HG03060 (cell line): ENCODE measurements around the gene DNM1L.

Source experiments
- ATAC-seq: cut with Tn5 transposase; IDR thresholded peaks from one replicate; pipeline ENCODE4 v1.9.1; 2021; ENCODE audit warnings: low read depth, moderate number of reproducible peaks; ENCODE audit not compliant: unreplicated experiment

DNM1L gene

DNA sequence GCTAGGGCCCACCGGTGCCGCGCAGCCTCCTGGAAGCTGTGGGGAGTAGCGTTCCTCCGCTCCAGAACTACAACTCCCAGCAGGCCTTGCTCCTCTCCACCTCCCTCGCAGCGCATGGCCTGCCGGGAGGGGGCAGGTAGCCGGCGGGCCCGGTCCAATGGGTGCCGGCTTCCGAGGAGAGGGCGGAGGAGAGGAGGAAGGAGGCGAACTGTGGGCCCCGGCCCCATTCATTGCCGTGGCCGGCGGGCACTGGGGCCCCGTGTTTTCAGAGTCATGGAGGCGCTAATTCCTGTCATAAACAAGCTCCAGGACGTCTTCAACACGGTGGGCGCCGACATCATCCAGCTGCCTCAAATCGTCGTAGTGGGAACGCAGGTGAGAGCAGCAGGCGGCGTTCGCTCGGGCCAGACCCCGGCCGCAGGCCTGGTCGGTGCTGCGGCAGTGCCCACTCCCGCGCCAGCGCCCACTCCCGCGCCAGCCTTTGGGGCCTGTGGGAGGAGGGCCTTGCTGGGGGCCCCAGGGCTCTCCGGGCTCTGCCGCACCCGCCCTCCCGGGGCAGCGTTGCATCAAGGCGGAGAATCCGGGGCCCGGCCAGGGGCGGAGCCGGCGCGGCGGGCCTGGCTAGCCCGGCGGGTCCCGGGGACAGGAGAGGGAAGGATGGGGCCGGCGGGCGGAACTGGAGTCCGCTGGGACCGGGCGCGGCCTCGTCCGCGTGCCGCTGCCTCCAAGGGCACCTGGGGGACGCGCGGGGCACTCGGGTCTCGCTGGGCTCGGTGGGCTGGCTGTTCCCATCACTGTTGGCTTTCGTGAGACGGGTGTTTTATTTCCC, at the start of gene DNM1L:
DNM1L (plus strand) TSS at position 211 of the 829 bp plus-strand sequence; CDS start at position 274, 63 bp downstream.
- ATAC-seq: peak; percentile 88

DNA sequence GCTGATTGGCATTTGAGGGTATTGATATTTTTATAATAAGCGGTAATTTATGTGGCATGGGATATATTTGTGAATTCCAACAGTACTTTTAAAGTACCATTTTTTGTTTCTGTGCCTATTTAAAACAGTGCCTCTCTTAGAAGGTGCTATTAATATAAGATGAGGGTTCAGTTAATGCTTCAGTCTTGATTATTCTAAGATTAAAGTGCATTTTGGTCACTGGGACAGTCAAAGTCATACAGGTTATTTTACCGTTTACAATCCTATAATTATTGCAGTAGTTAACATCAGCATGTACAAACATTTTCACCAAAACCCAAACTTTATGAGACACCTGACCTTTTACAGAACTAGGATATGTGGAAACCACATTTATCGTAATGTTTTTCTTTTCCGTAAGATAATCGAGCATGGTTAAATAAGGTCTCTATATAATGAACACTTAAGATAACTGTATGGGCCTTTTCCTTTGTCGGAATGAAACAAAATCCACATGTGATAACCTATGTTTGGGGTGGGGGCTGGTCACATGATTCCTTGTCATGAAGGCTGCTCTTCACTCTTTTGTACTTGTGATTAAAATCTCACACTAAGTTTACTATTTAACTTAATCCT, 37.7 kb upstream of the DNM1L start:
- no peak for ATAC-seq

DNA sequence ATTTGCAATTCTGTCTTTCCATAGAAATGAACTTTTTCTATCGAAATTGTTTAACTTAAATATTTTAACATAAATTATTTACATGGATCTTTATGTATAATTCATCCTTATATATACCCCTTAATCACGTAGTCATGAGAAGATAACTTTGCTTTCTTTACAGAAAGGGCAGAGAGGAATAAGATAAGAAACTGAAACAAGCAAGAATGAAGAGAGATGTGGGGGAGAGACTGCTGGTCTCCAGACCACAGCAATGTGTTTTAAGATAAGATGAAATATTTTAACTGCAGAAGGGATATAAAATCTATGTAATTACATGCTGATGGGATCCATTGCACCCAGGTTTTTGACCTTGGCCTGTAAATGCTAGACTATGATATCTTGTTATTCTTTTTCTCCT, 34.7 kb upstream of the DNM1L start:
- ATAC-seq: no peak

DNA sequence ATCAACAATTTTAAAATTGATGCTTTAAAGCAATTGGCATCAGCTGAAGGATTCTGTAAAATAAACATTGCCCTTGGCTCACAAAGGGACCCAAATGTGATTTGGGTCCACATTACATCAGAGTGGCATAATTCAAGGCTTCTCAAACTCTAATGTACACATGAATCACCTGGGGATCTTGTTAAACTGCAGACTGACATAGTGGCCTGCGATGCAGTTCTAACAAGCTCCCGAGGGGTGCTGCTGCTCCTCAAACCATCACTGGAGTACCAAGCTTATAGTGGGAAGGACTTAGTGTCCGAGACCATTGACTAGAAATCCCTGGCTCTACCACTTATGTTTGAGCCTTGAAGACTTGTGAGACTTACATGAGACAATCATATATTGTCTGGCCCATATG, 31.8 kb upstream of the DNM1L start:
- no peak for ATAC-seq

DNA sequence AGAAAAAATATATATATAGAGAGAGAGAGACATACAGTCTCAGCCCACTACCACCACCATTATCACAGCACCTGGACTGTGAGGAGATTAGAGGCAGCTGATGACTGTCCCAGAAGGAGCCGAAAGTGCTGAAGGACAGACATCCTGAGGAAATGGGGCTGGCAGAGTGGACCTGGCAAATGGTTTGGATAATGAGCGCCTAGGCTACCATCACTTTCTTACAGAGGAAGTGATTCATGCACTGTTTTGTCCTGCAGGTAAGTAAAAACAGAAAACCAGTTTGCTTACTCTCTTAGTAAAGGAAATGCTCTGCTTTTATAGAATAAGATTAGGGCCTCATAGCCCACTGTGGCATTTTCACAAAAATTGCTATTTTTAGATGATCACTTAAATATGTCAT, 28.6 kb upstream of the DNM1L start:
- ATAC-seq: no peak

DNA sequence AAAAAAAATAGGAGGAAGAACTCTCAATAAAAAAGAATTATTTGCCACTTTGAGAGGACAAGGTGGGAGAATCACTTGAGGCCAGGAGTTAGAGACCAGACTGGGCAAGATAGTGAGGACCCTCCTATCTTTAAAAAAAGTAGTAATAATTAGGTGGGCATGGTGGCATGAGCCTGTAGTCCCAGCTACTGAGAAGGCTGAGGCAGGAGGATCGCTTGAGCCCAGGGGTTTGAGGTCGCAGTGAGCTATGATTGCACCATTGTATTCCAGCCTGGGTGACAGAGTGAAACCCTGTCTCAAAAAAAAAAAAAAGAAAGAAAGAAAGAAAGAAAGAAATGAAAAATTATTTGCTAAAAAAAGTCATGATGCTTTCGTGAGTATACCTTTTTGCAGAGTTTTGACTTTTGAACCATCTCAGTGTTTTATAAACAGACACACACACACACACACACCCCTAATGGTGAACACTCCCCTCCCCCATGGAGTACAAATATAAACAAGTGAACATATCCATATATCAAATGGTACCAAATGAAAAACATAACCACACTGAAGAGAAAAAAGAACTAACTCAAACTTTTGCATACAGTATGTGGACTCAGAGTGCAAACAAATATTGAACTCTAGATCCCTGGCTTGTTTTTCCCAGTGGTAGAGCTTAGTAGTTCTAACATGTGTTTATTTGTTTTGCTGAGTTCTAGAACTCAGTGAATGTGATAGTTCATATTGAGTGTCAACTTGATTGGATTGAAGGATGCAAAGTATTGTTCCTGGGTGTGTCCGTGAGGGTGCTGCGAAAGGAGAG, 27.7 kb upstream of the DNM1L start:
- no peak for ATAC-seq

DNA sequence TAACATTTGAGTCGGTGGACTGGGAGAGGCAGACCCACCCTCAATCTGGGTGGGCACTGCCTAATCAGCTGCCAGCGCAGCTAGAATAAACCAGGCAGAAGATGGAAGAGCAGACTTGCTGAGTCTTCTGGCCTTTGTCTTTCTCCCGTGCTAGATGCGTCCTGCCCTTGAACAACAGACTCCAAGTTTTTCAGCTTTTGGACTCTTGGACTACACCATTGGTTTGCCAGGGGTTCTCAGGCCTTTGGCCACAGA, 27.2 kb upstream of the DNM1L start:
- no peak for ATAC-seq

DNA sequence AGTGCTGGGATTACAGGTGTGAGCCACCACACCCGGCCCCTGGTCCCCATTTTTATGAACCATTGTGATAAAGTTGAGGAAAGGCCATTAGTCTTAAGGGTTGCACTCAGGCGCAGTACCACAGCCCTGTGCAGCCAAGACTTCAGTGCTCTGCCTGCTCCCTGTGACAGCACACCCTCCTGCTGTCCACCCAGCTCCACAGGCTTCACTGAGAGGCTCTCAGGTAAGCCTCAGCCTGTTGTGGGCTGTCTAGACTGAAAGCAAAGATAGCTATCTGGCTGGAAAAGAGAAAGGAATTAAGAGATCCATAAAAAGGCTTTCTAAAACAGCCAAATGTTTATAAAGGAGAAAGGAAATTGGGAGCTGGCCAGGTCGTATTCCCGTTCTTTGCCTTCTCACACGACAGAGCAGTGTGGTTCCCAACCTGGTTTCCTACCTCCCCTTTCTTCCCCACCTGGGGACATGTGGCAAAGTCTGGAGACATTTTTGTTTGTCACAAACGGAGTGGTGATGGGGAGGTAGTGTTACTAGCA, 19.1 kb upstream of the DNM1L start:
- ATAC-seq: no peak

DNA sequence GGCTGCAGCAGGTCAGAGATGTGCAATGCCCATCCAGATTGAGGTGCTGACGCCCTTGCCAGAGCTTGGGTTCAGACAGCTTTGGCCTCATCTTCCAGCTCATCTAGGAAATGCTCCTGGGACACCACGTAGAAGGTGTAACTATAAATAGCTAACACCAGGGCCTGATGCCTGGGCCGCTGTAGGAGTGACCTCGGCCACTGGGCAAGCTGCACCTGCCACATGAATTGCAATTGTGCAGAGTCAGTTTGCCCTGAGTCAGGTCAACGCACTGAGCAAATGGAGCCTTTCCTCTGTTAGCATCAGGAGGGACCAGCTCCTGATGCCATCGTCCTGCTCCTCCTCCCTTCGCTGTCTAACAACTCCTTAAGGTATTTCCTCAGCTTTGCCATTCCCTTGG, 17.4 kb upstream of the DNM1L start:
- no peak for ATAC-seq

DNA sequence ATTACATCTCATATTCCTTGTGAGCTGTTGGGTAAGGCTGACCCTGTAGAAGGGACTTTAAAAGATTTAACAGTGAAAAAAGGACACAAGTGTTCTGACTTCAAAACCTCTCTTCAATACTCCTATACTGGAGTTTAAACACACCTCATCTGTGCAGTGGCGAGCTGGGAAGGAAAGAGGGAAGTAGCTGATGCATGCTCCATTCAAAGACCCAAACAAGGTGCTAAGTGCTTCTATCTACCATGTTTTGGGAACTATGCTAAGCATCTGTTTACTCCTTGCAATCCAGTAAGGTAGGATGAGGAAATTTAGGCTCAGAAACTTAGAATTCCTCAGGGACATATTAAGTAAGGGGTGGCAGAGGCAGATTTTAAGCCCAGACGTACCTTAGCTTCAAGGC, 16.4 kb upstream of the DNM1L start:
- no peak for ATAC-seq

DNA sequence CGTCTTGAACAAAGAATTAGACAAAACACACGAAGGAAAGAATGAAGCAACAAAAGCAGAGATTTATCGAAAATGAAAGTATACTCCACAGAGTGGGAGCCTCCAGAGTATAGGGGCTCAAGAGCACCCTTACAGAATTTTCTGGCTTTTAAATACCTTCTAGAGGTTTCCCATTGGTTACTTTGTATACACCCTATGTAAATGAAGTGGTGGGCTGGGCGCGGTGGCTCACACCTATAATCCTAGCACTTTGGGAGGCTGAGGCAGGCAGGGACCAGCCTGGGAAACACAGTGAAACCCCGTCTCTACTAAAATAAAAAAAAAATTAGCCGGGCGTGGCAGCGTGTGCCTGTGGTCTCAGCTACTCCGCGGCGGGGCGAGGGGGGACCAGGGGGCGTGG, 13.1 kb upstream of the DNM1L start:
- no peak for ATAC-seq

DNA sequence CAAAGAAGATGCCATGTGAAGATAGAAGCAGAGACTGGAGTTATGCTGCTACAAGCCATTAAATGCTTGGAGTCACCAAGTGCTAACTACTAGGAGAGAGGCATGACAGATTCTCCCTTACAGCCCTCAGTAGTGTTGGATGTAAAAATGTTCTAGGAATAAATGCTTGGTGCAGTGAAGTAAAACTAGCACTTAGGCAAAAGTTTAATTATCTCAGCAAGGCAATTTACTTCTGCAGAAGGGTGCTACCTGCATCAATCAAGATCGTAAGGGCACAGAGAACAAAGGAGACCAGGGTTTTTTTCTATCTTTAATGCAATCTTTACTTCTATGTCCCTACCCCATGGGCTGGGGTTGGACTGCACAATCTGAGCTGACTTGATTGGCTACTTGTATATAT, 9.5 kb upstream of the DNM1L start:
- ATAC-seq: no peak

DNA sequence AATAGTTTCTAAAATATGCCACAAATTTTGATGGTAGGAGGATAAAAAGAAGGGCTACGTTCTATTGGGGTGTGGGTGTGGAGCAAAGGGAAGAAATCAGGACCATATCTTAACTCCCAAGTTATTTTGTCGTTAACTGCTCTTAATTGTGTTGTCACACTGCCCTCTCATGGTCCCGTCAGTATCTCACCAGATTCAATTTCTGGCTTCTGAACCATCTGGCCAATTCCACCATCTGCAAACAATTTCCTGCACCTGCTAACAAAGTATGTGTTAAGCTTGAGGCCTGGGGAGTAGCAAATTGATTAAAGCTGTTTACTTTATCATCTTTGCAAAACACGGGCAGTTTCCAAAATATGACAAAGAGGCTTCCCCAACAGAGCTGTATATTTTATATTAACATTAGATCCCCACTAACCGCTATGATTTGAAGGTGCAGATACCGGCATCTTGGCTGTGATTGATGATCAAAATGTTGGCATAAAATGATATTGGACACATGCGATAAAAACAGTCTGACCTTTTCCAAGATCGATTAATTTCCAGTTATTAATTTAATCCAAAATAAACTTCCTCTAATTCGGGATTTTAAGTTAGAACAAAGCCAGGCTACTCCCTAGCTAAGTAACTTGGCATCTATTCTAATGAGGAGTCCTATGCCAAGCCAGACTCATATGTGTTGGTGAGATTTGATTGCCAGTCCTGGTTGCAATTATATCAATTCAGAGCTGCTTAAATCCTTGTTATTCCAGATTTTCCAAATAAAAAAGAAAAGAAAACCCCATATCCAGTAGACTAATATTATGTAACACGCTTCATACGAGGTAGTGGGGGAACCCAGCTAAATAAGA, 6.9 kb upstream of the DNM1L start:
- no peak for ATAC-seq

DNA sequence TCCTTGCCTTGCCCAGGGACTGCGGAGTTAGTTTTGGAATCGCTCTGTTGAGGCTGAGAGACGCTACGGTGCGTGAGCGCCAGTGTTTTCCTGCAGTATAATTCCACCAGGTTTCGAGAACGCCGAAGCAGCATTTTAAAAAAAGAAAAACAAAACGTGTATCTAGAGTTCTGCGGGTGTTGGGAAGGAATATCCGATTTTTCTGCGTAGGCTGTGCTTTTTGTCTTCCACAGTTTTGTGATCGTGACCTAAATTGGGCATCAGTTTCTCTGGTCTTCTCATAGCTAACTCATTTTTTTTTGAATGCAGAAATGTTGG, 778 bp downstream of the DNM1L start:
- ATAC-seq: no peak

DNA sequence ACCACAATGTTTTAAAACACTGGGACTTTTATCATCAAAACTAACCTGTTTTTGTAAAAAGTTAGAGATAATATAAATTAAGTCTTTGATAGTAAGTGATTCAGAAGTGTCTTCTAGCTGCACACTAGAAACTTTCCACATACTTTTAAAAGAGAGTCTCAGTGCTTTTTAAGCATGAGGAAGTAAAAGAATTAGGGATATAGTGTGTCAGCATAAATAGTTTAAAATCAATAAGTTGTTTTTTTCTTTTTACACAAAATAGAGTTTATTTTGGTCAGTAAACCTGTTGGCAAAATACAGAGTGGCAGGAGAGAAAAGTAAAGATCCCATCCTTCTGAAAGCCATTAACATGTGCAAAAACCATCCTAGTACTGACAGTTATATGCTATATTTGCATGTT, 1.7 kb downstream of the DNM1L start:
- ATAC-seq: no peak

DNA sequence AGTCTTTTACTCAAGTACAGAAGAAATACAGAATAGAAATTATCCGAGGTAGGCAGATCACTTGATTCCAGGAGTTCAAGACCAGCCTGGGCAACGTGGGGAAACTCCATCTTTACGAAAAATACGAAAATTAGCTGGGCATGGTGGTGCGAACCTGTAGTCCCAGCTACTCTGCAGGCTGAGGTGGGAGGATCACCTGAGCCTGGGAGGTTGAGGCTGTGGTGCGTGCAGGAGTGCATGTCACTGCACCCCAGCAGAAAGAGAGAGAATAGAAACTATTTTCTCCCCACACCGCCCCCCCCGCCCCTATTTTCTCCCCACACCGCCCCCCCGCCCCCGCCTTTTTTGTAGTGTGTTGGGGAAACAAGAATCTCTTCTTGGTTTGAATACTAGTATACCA, 2.2 kb downstream of the DNM1L start:
- ATAC-seq: no peak

DNA sequence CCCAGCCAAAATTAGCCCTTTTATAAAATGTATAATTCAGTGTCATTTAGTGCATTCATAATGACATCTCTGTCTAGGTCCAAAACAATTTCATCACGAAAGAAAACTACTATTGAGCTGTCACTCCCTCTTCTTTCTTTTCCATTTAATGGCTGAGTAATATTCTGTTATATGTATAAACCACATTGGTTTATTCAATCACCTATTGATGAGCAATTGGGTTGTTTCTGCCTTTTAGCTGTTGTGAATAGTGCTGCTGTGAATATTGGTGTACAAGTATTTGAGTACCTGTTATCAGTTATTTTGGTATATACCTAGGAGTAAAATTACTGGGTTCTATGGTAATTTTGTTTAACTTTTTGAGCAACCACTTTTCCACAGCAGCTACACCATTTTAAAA, 7.2 kb downstream of the DNM1L start:
- no peak for ATAC-seq

DNA sequence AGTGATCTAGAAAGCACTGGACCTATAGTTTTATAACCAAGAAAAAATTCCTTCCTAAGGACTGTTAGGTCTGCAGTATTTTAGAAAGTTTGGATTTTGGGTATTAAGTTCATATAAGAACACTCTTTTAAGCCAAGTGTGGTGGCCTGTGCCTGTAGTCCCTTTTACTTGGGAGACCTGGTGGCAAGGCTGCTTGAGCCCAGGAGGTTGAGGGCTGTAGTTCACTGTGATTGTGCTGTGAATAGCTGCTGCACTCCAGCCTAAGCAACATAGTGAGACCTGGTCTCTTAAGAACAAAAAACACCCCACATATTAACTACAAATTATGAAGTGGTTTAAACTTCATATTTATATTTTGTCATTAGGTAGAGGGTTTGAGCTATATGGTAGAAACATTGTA, 9.7 kb downstream of the DNM1L start:
- no peak for ATAC-seq

DNA sequence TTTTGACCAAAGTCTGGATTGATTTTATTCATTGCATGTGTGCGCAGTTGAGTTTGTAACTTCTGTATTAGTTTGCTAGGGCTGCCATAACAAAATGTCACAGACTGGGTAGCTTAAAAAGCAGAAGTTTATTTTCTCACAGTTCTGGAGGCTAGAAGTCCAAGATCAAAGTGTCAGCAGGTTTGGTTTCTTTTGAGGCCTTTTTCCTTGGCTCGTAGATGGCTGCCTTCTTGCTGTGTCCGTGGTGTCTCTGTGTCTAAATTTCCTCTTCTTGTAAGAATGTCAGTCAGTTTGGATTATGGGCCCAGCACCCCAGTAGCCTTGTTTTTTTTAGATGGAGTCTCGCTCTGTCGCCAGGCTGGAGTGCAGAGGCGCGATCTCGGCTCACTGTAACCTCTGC, 11.8 kb downstream of the DNM1L start:
- ATAC-seq: no peak

DNA sequence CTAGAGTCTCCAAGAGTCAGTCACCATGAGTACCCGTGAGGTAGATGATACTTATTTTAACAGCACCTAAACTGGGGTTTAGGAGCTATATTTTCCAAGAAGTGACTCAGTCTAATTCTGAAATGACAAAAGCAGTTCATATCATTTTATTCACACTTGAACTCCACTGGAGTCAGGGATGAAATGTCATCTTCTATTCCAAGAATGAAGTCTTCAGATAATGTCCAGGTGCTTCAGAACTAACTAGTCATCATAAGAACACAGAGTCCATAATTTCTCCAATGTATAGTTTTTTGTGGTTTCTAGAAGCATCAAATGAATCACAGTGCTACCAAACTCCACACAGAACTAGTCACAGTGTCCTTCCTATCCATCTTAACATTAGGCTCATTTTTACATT, 13.3 kb downstream of the DNM1L start:
- ATAC-seq: no peak

DNA sequence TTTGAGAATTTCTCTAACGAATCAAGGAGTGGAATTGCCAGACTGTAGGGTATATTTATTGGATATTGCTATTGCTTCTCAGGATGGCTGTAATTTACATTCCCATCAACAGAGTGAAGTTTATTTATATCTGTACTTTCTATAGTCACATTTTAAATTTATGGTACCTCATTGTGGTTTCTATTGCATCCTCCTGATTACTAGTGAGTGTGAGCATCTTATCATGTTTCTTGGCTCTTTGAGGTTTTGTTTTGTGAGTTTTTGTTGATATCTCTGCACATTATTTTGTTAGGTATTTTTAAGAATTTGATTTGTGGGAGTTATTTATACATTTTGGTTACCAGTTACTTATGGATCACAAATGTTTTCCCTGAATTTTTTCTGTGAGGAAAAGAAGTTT, 13.9 kb downstream of the DNM1L start:
- ATAC-seq: no peak
